Measurements from ENCODE around the gene GPC3.

- TF ChIP-seq CTCF (IDR thresholded peaks at IDR 0.05), result no peak
- no peak for TF ChIP-seq POLR2AphosphoS5 (IDR thresholded peaks at IDR 0.05; ENCODE audit: insufficient read depth in 1 of 2, low read depth in 1 of 2)
- TF ChIP-seq POLR2A (IDR thresholded peaks at IDR 0.05), result no peak
These were observed 380.6 kb downstream of the GPC3 start for GRCh38 chrX:133604801-133605200.
